Measurements from ENCODE around the gene GPRC5D.

GPRC5D gene

GRCh38 chr12:12908252-12908651 is 43.7 kb downstream of the GPRC5D start:
- DNase-seq (ENCODE audit: low read depth): no peak

- DNase-seq (ENCODE audit: low read depth): no peak
Observed at GRCh38 chr12:12907552-12907951, 44.4 kb downstream of the GPRC5D start.

DNA sequence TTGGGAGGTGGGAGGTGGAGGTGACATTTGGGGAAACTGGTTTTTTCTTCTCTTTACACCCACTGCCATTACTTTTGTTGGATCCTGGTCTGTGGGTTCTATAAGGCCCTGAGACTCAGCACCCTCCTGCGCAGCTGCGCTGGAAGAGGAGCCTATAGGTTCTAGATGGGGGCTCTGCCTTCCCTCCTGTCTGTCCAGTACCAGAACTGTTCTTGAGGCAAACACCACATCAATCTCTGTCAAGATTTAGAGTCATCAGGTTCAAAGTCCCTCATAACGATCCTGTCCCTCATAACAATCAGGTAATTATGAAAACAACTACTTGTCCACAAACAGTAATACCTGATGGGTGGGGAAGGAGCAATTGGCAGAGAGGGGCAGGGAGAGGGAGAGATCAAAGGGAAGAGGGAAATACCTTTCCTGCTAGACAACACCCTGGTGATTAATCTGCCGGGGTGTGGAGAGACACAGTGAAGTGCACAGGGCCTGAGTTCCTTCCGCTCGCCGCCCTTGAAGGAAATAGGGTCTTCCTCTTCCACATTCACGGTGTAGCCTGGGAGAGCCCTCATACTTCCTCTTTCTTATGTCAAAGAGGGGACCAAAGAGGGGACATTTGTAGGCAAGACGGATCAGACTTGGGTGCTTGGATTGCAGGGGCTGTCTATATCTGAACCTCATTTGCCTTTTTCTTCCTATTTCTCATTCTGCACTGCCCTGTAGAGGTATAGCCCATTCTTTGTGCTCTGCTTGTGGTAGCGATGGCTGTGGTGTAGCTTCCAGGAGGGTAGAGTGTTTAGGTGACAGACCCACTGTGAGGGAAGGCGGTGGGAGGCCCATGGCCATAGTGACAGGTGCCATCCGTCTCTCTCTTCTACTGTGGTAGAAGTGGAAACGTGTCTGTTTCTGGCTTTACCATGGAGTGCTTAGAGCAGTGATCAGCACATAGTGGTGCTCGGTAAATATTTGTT is 48.0 kb downstream of the GPRC5D start:
- DNase-seq (ENCODE audit: low read depth): no peak

GRCh38 chr12:12902036-12902435 is 49.9 kb downstream of the GPRC5D start:
- DNase-seq (ENCODE audit: low read depth): no peak

GRCh38 chr12:12901158-12901791 is 50.7 kb downstream of the GPRC5D start:
- no peak for DNase-seq (ENCODE audit: low read depth)

DNA sequence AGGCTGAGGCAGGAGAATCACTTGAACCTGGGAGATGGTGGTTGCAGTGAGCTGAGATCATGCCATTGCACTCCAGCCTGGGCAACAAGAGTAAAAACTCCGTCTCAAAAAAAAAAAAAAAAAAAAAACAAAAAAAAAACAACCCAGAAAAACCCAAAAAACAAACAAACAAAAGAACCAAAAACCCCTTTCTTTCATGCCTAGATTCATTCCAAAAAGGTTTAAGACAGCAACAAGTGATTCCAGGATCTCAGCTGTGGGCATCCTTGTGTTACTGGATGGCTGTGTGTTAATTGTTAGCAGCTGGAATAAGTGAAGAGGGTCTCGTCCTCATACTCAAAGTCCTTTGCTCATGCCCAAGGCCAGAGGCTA is 51.2 kb downstream of the GPRC5D start:
- no peak for DNase-seq (ENCODE audit: low read depth)

GRCh38 chr12:12899530-12900380 is 52.2 kb downstream of the GPRC5D start:
- DNase-seq (ENCODE audit: low read depth): no peak

- no peak for DNase-seq (ENCODE audit: low read depth)
Observed at GRCh38 chr12:12898911-12899511, 53.0 kb downstream of the GPRC5D start.

- DNase-seq (ENCODE audit: low read depth): no peak
Observed at GRCh38 chr12:12898136-12898717, 53.7 kb downstream of the GPRC5D start.

DNA sequence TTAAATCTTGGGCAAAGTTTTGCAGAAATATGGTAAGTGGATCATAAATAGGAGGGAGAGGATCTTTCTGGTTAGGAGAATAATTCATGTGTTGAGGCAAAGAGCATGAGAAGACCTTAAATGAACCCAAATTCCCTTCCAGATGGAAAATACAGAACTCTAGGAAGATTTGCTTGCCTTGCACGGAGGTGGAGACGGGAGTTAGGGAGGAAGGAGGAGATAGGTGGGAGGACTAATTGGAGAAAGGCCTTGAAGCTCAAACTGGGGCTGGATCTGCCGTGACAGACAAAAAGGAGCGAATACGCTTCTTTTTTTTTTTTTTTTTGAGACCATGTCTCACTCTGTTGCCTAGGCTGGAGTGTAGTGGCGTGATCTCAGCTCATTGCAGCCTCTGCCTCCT is 54.7 kb downstream of the GPRC5D start:
- DNase-seq (ENCODE audit: low read depth): no peak

DNA sequence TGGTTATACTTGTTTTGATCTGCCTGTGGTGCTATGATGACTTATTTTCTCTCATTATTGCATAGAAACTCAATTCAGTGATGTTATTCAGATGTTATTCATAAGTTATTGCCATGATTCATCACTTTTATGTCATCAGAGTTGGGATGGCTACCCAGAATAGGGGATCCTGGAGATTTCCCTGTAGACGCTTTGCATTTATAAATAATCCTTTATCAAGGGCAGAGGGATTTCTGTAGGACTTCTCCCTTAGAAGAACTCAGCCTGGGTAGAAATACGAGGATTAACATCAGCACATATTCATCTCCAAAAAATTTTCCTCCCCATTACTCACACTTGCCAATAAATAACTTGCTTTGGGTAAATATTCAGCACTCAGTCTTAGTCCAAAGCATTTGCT is 55.7 kb downstream of the GPRC5D start:
- no peak for DNase-seq (ENCODE audit: low read depth)

DNA sequence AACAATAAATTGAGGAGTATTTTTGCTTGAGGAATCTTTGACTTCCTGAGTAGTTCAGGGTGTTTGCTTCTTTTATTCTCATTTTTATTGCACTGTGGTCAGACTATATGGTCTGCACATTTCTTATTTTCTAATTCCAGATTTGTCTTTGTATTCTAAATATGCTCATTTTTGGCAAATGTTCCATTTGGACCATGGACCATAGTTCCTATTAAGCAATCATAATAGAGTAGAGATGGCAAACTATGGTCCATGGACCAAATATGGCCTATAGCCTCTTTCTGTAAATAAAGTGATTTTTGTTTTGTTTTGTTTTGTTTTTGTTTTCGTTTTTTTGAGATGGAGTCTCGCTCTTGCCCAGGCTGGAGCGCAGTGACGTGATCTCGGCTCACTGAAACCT is 58.5 kb downstream of the GPRC5D start:
- DNase-seq (ENCODE audit: low read depth): no peak

DNA sequence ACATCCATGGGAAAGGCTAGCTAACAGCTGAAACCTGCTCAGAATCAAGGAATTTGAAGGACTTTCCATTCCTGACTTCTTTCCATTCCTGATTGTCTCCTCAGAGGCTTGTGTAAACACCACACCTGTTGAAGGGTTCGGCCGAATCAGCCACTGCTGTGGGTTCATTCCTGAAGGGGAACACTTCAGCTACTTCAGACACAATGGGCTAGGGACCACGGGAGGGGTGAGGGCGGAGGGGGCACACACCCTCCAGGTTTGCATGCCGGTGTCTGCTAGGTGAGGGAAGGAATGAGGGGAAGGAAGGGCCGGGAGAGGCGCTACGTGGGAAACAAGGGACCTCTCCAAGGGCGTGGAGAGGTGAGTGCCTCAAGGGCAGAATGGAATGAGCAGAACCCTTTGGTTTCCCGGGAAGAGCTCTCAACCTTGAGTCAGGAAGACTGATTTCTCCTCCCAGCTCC is 59.3 kb downstream of the GPRC5D start:
- DNase-seq (ENCODE audit: low read depth): no peak

DNA sequence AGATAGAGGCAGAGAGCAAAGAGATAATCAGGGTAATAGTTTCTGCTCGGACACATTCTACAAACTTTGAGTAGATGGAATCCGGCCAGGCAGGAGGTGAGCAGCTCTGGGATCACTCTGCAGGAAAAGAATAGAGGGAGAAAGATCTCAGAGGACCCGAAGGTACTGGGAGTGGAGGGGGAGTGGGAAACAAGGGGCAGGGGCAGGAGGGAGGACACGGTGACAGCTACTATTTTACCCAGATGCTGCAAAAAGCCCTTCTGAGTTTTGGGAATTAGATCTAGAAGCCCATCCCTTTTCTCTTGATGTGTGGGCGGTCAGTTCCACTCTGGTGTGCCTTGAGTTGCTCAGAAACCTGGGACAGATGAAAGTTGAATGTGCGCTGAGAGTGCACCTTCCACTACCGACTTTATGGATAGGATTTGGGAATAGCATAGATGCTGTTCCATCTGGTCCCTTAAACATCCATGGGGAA is 60.1 kb downstream of the GPRC5D start:
- DNase-seq (ENCODE audit: low read depth): no peak

- no peak for DNase-seq (ENCODE audit: low read depth)
Observed at GRCh38 chr12:12891080-12891880, 60.7 kb downstream of the GPRC5D start, which contains the start of gene GPRC5A. TSS of gene GPRC5A (plus strand) at chr12:12891562. CDS start at chr12:12908250, 16,688 bp downstream.
